ENCODE data around the gene MN1.

- TF ChIP-seq ZNF274 (IDR thresholded peaks at IDR 0.05; ENCODE audit: low read depth, low read length), result no peak
- no peak for TF ChIP-seq SUZ12 (IDR thresholded peaks at IDR 0.05; ENCODE audit: extremely low read depth, insufficient read depth, insufficient read length)
Observed at GRCh38 chr22:27798511-27799014, 3.0 kb downstream of the MN1 start.
